HepG2 (cell line): ENCODE data around the gene TXNDC9. TPM values are rescaled to one million over a fixed set of nuclear protein-coding genes. Genes with fewer than 3 reads are reported as not detected.

Experiments used
- ADNP ChIP-seq: sonication (generic); formaldehyde crosslinking; IDR thresholded peaks from 2 replicates; pipeline ENCODE4 v1.4.0; 2020; ENCODE audit warnings: missing genetic modification reagents
- AGO1 ChIP-seq: fragments of 200-400 bp; formaldehyde crosslinking; IDR thresholded peaks from 2 replicates; pipeline ENCODE4 v1.6.1; 2017; ENCODE audit warnings: mild to moderate bottlenecking, low read depth, low read length, moderate library complexity; ENCODE audit not compliant: poor library complexity, severe bottlenecking
- ATAD3A ChIP-seq: sonication (generic); formaldehyde crosslinking; IDR thresholded peaks from 2 replicates; pipeline ENCODE4 v1.4.0; 2020; ENCODE audit warnings: missing genetic modification reagents
- ATF7-NPFF ChIP-seq: sonication (generic); formaldehyde crosslinking; IDR thresholded peaks from 2 replicates; pipeline ENCODE4 v1.8.1; 2023; ENCODE audit warnings: mild to moderate bottlenecking, low read depth, missing genetic modification reagents, moderate library complexity
- ESRRA ChIP-seq: sonication (generic); formaldehyde crosslinking; IDR thresholded peaks from 2 replicates; pipeline ENCODE4 v1.5.1; 2020; ENCODE audit warnings: mild to moderate bottlenecking, low read depth, missing genetic modification reagents
- FOXP1 ChIP-seq, 2 experiments: fragments of 450-650 bp in 1 of 2; IDR thresholded peaks; 2 replicates each; pipeline ENCODE4 v1.6.1; 2017 to 2018; ENCODE audit warnings: antibody characterized with exemption in 1 of 2
- HNRNPLL ChIP-seq: fragments of 200-400 bp; formaldehyde crosslinking; IDR thresholded peaks from 2 replicates; pipeline ENCODE4 v1.6.1; 2017; ENCODE audit warnings: mild to moderate bottlenecking, low read depth, low read length; ENCODE audit not compliant: poor library complexity, severe bottlenecking
- MIER2 ChIP-seq: IDR thresholded peaks from 2 replicates; pipeline ENCODE4 v1.6.1; 2016; ENCODE audit warnings: missing biosample characterization, missing genetic modification reagents
- MIER3 ChIP-seq: IDR thresholded peaks from 2 replicates; pipeline ENCODE4 v1.6.1; 2016; ENCODE audit warnings: missing compliant biosample characterization, borderline replicate concordance
- NR2F2 ChIP-seq: IDR thresholded peaks from 2 replicates; pipeline ENCODE4 v1.6.1; 2012; ENCODE audit warnings: low read depth, inconsistent platforms, borderline replicate concordance
- SNRNP70 ChIP-seq: fragments of 200-400 bp; formaldehyde crosslinking; IDR thresholded peaks from 2 replicates; pipeline ENCODE4 v1.6.1; 2017; ENCODE audit warnings: mild to moderate bottlenecking, low read depth, low read length, moderate library complexity
- THAP11 ChIP-seq: IDR thresholded peaks from 2 replicates; pipeline ENCODE4 v1.6.1; 2016; ENCODE audit warnings: missing biosample characterization, missing genetic modification reagents
- U2AF1 ChIP-seq: fragments of 200-400 bp; formaldehyde crosslinking; optimal IDR thresholded peaks from 2 replicates; pipeline ENCODE3; 2017; ENCODE audit warnings: mild to moderate bottlenecking, low read depth, low read length
- WIZ ChIP-seq: sonication (generic); formaldehyde crosslinking; IDR thresholded peaks from 2 replicates; pipeline ENCODE4 v1.5.1; 2020; ENCODE audit warnings: mild to moderate bottlenecking, missing genetic modification reagents
- YEATS2 ChIP-seq: sonication (generic); formaldehyde crosslinking; IDR thresholded peaks from 2 replicates; pipeline ENCODE4 v1.4.0; 2020; ENCODE audit warnings: missing genetic modification reagents, borderline replicate concordance
- ZFP36 ChIP-seq: fragments of 150-350 bp; IDR thresholded peaks from 2 replicates; pipeline ENCODE4 v1.6.1; 2018; ENCODE audit warnings: borderline replicate concordance, low read length, low read depth; ENCODE audit not compliant: partially characterized antibody
- ZNF33A ChIP-seq: sonication (generic); formaldehyde crosslinking; IDR thresholded peaks from 2 replicates; pipeline ENCODE4 v1.5.1; 2020; ENCODE audit warnings: missing genetic modification reagents, mild to moderate bottlenecking, moderate library complexity, borderline replicate concordance
- ZNF354B ChIP-seq: sonication (generic); formaldehyde crosslinking; IDR thresholded peaks from 2 replicates; pipeline ENCODE4 v1.8.0; 2022; ENCODE audit warnings: mild to moderate bottlenecking, missing genetic modification reagents
- ZNF644 ChIP-seq: IDR thresholded peaks from 2 replicates; pipeline ENCODE4 v1.6.1; 2016; ENCODE audit warnings: low read depth
- ZNF816 ChIP-seq: sonication (generic); formaldehyde crosslinking; IDR thresholded peaks from 2 replicates; pipeline ENCODE4 v1.8.0; 2022; ENCODE audit warnings: missing genetic modification reagents, mild to moderate bottlenecking, borderline replicate concordance
- ZSCAN22 ChIP-seq: sonication (generic); formaldehyde crosslinking; IDR thresholded peaks from 2 replicates; pipeline ENCODE4 v1.4.0; 2020; ENCODE audit warnings: mild to moderate bottlenecking, missing genetic modification reagents
- polyA plus RNA-seq, 8 experiments: library from polyadenylated mRNA; depleted of rRNA in 3 of 8; stranded (reverse) in 7 of 8; unstranded in 1 of 8; fragments of >200 nt; fragmentation: Illumina TruSeq in 4 of 8; extraction: Trizol in 4 of 8; gene quantifications; 2 replicates each; pipeline versions ENCODE4 v1.2.1 to v1.2.3, GENCODE V29; 2011 to 2016; ENCODE audit warnings: low read depth in 4 of 8, missing spikeins in 1 of 8, mixed read lengths in 1 of 8; ENCODE audit not compliant: insufficient read depth in 1 of 8
- total RNA-seq, 5 experiments: library from RNA; depleted of rRNA; stranded (reverse); fragments of >200 nt; fragmentation: Illumina TruSeq; extraction: Trizol; gene quantifications; 2 replicates each; pipeline ENCODE4 v1.2.3, GENCODE V29; 2016; ENCODE audit warnings: low read depth in 1 of 5
- TF ChIP-seq, protein P1 (sequence below): sonication (generic); formaldehyde crosslinking; IDR thresholded peaks from 2 replicates; pipeline ENCODE4 v1.9.0; 2021; ENCODE audit warnings: missing genetic modification reagents, borderline replicate concordance
- TF ChIP-seq, protein P2 (sequence below): IDR thresholded peaks from 2 replicates; pipeline ENCODE4 v1.6.1; 2018; ENCODE audit warnings: missing genetic modification reagents
- TF ChIP-seq, protein P3 (sequence below): IDR thresholded peaks from 2 replicates; pipeline ENCODE4 v1.4.0; 2020; ENCODE audit warnings: mild to moderate bottlenecking, missing genetic modification reagents

The TXNDC9 gene
- total and polyA plus RNA-seq, 2 of the 13 experiments (the other 11 are each of a cell fraction or from before 2014, with no cell fraction given): 35.2 to 94.6 TPM

DNA sequence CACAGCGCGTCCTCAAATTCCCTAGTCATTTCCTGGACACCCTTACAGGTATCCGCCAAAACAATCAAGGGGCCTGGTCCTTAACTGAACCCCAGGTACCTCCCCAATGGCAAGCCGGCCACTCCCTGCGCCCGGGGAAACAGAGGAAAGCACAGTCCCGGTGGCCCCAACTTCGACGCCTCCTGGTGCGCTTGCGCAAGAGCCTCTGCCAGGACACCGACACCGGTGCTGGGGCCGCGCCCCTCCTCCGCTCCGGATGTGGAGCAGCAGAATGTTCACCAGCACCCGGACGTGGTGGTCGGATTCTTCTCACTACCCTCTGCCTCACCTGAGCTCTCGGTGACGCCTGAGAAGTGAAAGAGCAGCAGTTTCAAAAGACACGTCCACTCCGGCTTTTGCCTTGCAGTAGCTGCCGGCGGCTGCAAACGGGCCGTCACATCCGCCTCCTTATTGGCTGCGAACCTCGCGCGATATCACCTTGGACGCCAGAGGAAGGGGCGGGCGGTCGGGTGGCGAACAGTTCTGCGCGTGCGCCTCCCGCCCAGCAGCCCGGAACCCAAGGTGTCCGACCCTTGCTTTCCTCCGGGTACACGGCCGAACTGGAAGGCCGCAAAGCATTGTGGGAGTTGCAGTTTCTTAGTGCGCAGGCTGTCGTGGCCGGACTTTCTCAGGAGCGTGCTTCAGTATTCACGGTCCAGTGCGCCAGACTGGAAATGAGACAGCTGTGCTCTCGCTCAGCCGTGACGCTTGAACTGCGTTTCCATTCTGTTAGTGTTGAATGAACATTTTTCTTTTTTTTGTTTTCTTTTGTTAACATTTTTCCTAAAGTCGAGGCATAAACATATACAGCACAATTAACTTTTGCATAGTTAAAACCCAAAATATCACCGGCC is at the start of gene TXNDC9 (continued):
- TF ChIP-seq ZNF644 (peak; percentile 39; the same call in 1 of the 2 replicates), ZFP36 (no peak), THAP11 (CRISPR knock-in tag) (peak; percentile 99), ZNF354B (CRISPR knock-in tag) (no peak), SNRNP70 (no peak), ADNP (CRISPR knock-in tag) (no peak), ZSCAN22 (CRISPR knock-in tag) (no peak; the same call in 1 of the 2 replicates), NR2F2 (peak; percentile 32; the same call in 1 of the 2 replicates), U2AF1 (no peak), ZNF816 (CRISPR knock-in tag) (0 out of 2 replicates have a peak, but pooled peaks have one; percentile 84), ZNF33A (CRISPR knock-in tag) (peak; percentile 88; the same call in 1 of the 2 replicates), ATAD3A (CRISPR knock-in tag) (0 out of 2 replicates have a peak, but pooled peaks have one; percentile 14), ATF7-NPFF (peak; percentile 71; the same call in 1 of the 2 replicates), FOXP1 (IDR thresholded peaks at IDR 0.05) (no peak), FOXP1 (CRISPR knock-in tag; IDR thresholded peaks at IDR 0.05) (peak; percentile 29; the same call in 1 of the 2 replicates), MIER2 (peak; percentile 76; the same call in 1 of the 2 replicates), YEATS2 (CRISPR knock-in tag) (peak; percentile 99), AGO1 (peak; percentile 70), MIER3 (peak; percentile 95), HNRNPLL (peak; percentile 91), WIZ (CRISPR knock-in tag) (peak; percentile 75; the same call in 1 of the 2 replicates), ESRRA (CRISPR knock-in tag) (peak; percentile 77)
- TF ChIP-seq, protein P1, sequence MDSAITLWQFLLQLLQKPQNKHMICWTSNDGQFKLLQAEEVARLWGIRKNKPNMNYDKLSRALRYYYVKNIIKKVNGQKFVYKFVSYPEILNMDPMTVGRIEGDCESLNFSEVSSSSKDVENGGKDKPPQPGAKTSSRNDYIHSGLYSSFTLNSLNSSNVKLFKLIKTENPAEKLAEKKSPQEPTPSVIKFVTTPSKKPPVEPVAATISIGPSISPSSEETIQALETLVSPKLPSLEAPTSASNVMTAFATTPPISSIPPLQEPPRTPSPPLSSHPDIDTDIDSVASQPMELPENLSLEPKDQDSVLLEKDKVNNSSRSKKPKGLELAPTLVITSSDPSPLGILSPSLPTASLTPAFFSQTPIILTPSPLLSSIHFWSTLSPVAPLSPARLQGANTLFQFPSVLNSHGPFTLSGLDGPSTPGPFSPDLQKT: no peak
- TF ChIP-seq, protein P2, sequence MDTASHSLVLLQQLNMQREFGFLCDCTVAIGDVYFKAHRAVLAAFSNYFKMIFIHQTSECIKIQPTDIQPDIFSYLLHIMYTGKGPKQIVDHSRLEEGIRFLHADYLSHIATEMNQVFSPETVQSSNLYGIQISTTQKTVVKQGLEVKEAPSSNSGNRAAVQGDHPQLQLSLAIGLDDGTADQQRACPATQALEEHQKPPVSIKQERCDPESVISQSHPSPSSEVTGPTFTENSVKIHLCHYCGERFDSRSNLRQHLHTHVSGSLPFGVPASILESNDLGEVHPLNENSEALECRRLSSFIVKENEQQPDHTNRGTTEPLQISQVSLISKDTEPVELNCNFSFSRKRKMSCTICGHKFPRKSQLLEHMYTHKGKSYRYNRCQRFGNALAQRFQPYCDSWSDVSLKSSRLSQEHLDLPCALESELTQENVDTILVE (CRISPR knock-in tag): peak; percentile 98
- TF ChIP-seq, protein P3, sequence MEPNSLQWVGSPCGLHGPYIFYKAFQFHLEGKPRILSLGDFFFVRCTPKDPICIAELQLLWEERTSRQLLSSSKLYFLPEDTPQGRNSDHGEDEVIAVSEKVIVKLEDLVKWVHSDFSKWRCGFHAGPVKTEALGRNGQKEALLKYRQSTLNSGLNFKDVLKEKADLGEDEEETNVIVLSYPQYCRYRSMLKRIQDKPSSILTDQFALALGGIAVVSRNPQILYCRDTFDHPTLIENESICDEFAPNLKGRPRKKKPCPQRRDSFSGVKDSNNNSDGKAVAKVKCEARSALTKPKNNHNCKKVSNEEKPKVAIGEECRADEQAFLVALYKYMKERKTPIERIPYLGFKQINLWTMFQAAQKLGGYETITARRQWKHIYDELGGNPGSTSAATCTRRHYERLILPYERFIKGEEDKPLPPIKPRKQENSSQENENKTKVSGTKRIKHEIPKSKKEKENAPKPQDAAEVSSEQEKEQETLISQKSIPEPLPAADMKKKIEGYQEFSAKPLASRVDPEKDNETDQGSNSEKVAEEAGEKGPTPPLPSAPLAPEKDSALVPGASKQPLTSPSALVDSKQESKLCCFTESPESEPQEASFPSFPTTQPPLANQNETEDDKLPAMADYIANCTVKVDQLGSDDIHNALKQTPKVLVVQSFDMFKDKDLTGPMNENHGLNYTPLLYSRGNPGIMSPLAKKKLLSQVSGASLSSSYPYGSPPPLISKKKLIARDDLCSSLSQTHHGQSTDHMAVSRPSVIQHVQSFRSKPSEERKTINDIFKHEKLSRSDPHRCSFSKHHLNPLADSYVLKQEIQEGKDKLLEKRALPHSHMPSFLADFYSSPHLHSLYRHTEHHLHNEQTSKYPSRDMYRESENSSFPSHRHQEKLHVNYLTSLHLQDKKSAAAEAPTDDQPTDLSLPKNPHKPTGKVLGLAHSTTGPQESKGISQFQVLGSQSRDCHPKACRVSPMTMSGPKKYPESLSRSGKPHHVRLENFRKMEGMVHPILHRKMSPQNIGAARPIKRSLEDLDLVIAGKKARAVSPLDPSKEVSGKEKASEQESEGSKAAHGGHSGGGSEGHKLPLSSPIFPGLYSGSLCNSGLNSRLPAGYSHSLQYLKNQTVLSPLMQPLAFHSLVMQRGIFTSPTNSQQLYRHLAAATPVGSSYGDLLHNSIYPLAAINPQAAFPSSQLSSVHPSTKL (CRISPR knock-in tag): peak; percentile 79
